ENCODE results near the gene AMBRA1. TPM values are rescaled to one million over a fixed set of nuclear protein-coding genes. Genes with fewer than 3 reads are reported as not detected.

AMBRA1 gene
- polyA plus RNA-seq, 2 of the 4 experiments (the other 2 are of a cell fraction) = 11.5 to 13.4 TPM

- 86% methylated on average over 1 of the region's 1 CpG for WGBS (ENCODE audit: missing lambda C conversion rate)
- no peak overlapping the region for H3K4me3 ChIP-seq
- ChIA-PET CTCF (interaction anchor here (0.6 to 1.0 kb wide), 2 partner anchors 11 to 146 kb away, joined by 4 read pairs; no protein-coding TSS in a partner anchor), POLR2A (no interaction called here)
- no peak for TF ChIP-seq HOXB13 (CRISPR knock-in tag; IDR thresholded peaks at IDR 0.05; ENCODE audit: low read depth)
- no peak for TF ChIP-seq TFCP2L1 (CRISPR knock-in tag; IDR thresholded peaks at IDR 0.05)
- no peak for TF ChIP-seq BCL3 (IDR thresholded peaks at IDR 0.05)
- TF ChIP-seq SREBF2 (IDR thresholded peaks at IDR 0.05) = no peak
- no peak for TF ChIP-seq CTCF (IDR thresholded peaks at IDR 0.05)
- no peak for TF ChIP-seq EHF (CRISPR knock-in tag; IDR thresholded peaks at IDR 0.05)
- no peak for TF ChIP-seq CHD2 (IDR thresholded peaks at IDR 0.05; ENCODE audit: low read length, partially characterized antibody)
- TF ChIP-seq CEBPB (IDR thresholded peaks at IDR 0.05) = no peak
- no peak for TF ChIP-seq HES2 (IDR thresholded peaks at IDR 0.05)
- no peak for TF ChIP-seq SMC3 (IDR thresholded peaks at IDR 0.05)
- TF ChIP-seq JUN (IDR thresholded peaks at IDR 0.05) = no peak
- no peak for TF ChIP-seq USF2 (IDR thresholded peaks at IDR 0.05)
- TF ChIP-seq PHF8 (IDR thresholded peaks at IDR 0.05; ENCODE audit: borderline replicate concordance, low read depth) = no peak
- no peak for TF ChIP-seq HEYL (CRISPR knock-in tag; IDR thresholded peaks at IDR 0.05)
- no peak for TF ChIP-seq RAD21 (conservative IDR thresholded peaks at IDR 0.05 in 1 of 2, IDR thresholded peaks at IDR 0.05 in 1 of 2)
- TF ChIP-seq HOXA7 (CRISPR knock-in tag; IDR thresholded peaks at IDR 0.05) = no peak
- no peak for TF ChIP-seq FOXS1 (CRISPR knock-in tag; IDR thresholded peaks at IDR 0.05)
- no peak for TF ChIP-seq FOSL2 (IDR thresholded peaks at IDR 0.05)
- TF ChIP-seq FOSL2 (CRISPR knock-in tag; IDR thresholded peaks at IDR 0.05) = no peak
- H3K4me1 ChIP-seq = no peaks in the 10 kb centered on the region
- no peak overlapping the region for H3K27ac ChIP-seq
- ATAC-seq = no peak
- H3K4me2 ChIP-seq = no peak overlapping the region
- no peak for FAIRE-seq
- H3K9me3 ChIP-seq = no peaks in the 10 kb centered on the region
- no peak for DNase-seq (ENCODE audit: low read depth in 1 of 2, low spot score in 1 of 2)
Observed at GRCh38 chr11:46604796-46605195, 11.0 kb upstream of the AMBRA1 start.

GRCh38 chr11:46603704-46604308, 10.0 kb upstream of the AMBRA1 start:
- Histone ChIP-seq H3K4me3 (no peak overlapping the region), H3K4me2 (no peak overlapping the region), H3K27ac (no peak overlapping the region), H3K4me1 (no peaks in the 10 kb centered on the region), H3K9me3 (no peaks in the 10 kb centered on the region)
- no peak for ATAC-seq
- no peak for TF ChIP-seq HOXB13 (CRISPR knock-in tag; IDR thresholded peaks at IDR 0.05; ENCODE audit: low read depth)
- TF ChIP-seq POLR2A (IDR thresholded peaks at IDR 0.05; ENCODE audit: low read length) = no peak
- TF ChIP-seq RNF2 (IDR thresholded peaks at IDR 0.05; ENCODE audit: borderline replicate concordance, low read depth) = no peak
- no peak for TF ChIP-seq KDM1A (IDR thresholded peaks at IDR 0.05; ENCODE audit: low read depth)
- TF ChIP-seq NPAS2 (CRISPR knock-in tag; IDR thresholded peaks at IDR 0.05; ENCODE audit: borderline replicate concordance) = no peak
- TF ChIP-seq PHF8 (IDR thresholded peaks at IDR 0.05; ENCODE audit: borderline replicate concordance, low read depth) = no peak
- no peak for TF ChIP-seq HDAC2 (IDR thresholded peaks at IDR 0.05)
- no peak for TF ChIP-seq ZNF302 (CRISPR knock-in tag; IDR thresholded peaks at IDR 0.05)
- TF ChIP-seq PBX3 (IDR thresholded peaks at IDR 0.05) = no peak
- DNase-seq (ENCODE audit: low read depth in 1 of 2, low spot score in 1 of 2) = no peak
- ChIA-PET POLR2A (no interaction called here), CTCF (no interaction called here)
- 85% methylated on average over 15 of the region's 15 CpGs for WGBS (ENCODE audit: missing lambda C conversion rate)
- FAIRE-seq = no peak

Data from A549 (cell line).